Activated CD4-positive, alpha-beta T cell treated with anti-CD3 and anti-CD28 coated beads, Interleukin-2, amount 10 ng/mL, durations not matched to agents 24 days and 14 days (primary cell): ENCODE results near the gene MIGA2. TPM values are rescaled to one million over a fixed set of nuclear protein-coding genes. Genes with fewer than 3 reads are reported as not detected.
"Not testable (repeated sequence)": the region's sequence is repeated elsewhere in the genome, so short reads cannot be mapped to it uniquely, and the experiment has no call there.

Experiments used
- DNase-seq: peaks from one replicate; pipeline ENCODE4 v3.0.0; 2022
- H3K27ac Mint-ChIP-seq: one replicate; pipeline ENCODE4 v1.8.0; 2022; ENCODE audit warnings: mild to moderate bottlenecking, mixed read lengths
- H3K27me3 Mint-ChIP-seq: one replicate; pipeline ENCODE4 v1.8.0; 2022; ENCODE audit warnings: mixed read lengths
- H3K36me3 Mint-ChIP-seq: one replicate; pipeline ENCODE4 v1.8.0; 2022; ENCODE audit warnings: low read depth, mild to moderate bottlenecking, mixed read lengths
- H3K4me1 Mint-ChIP-seq: one replicate; pipeline ENCODE4 v1.8.0; 2021; ENCODE audit warnings: mixed read lengths
- H3K4me3 Mint-ChIP-seq: one replicate; pipeline ENCODE4 v1.8.0; 2022; ENCODE audit warnings: mild to moderate bottlenecking, moderate library complexity, mixed read lengths
- H3K9me3 Mint-ChIP-seq: one replicate; pipeline ENCODE4 v1.8.0; 2021; ENCODE audit warnings: mixed read lengths
- intact Hi-C: fragments of 100-400 bp; cut with micrococcal nuclease; formaldehyde crosslinking; loops from one replicate; pipeline ENCODE4 v1.15.1; 2023
- total RNA-seq: library from RNA; stranded (reverse); gene quantifications from 2 replicates; pipeline ENCODE4 v1.2.3, GENCODE V29; 2022

The MIGA2 gene
- total RNA-seq, 1 donor from 2014 or later, result 43.3 TPM

DNA sequence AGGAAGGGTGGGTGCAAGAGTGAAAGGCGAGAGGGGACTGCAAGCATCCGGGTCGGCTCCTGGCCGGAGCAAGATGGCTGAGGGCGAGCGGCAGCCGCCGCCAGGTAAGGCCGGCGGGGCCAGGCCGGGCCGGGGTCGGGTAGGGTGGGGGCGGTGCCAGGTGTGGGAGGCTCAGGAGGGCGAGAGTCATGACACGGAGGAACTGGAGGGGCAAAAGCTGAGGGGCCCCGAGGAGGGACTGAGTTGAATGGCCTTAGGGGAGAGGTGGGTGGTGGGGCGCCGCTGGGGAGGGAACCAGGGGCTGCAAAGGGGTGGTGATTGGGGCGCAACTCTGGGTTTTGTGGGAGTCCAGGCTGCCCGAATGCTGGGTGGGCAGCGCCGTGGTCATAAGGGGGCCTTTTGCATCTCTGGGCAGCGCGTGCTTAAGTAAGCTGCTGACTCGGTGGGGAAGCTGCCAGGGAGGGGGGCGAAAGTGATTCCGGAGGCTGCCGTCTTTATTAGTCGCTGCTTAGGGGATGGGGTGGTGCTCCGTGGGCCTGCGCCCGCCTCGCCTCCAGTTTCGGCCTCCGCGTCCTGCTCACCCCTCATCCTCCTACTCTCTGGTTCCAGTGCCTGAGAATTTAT lies 75.2 kb downstream of the MIGA2 start:
- Mint-ChIP-seq H3K9me3 (no peaks in the 10 kb centered on the region), H3K4me3 (peak overlapping the region; percentile 96), H3K36me3 (no peaks in the 10 kb centered on the region), H3K27ac (peak overlapping the region; percentile 96), H3K27me3 (no peaks in the 10 kb centered on the region), H3K4me1 (peaks cover 29% of the 10 kb centered on the region)
- intact Hi-C loops, result loop anchor here (1.0 to 2.0 kb wide), 2 partner anchors 30 to 83 kb away; partner anchors contain the start of genes DOLPP1 and SH3GLB2
- peak; percentile 78 for DNase-seq

DNA sequence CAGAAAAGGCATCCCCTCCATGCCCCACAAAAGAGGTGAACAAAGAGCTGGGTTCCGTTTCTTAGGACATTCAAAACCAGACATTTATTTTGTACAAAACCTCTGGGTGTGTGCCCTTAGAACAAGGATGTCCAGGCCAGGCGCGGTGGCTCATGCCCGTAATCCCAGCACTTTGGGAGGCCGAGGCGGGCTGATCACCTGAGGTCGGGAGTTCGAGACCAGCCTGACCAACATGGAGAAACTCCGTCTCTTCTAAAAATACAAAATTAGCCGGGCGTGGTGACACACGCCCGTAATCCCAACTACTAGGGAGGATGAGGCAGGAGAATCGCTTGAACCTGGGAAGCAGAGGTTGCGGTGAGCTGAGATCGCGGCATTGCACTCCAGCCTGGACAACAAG lies 76.1 kb downstream of the MIGA2 start:
- Mint-ChIP-seq H3K4me1 (peaks cover 29% of the 10 kb centered on the region), H3K27ac (peak overlapping the region; percentile 96), H3K4me3 (peak overlapping the region; percentile 96)
- H3K27me3 Mint-ChIP-seq, DNase-seq, intact Hi-C loops, H3K36me3 Mint-ChIP-seq, H3K9me3 Mint-ChIP-seq: not testable (repeated sequence)

DNA sequence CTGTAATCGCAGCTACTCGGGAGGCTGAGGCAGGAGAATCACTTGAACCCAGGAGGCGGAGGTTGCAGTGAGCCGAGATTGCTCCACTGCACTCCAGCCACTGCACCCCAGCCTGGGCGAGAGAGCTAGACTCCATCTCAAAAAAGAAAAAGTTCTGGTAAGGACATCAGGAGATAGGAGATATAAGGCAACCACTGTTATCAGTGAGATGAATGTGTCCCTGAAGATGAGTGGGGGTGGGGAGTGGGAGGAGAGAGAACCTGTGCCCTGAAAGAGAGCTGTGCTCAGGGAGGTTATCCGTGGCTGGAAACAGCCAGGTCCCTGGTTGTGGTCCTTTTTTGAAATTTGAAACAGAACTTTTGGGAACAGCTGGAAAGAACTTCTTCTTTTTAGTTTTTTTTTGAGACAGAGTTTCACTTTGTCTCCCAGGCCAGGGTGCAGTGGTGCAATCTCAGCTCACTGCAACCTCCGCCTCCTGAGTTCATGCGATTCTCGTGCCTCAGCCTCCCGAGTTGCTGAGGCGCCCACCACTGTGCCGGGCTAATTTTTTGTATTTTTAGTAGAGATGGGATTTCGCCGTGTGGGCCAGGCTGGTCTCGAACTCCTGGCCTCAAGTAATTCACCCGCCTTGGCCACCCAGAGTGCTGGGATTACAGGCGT lies 77.3 kb downstream of the MIGA2 start:
- no peaks in the 10 kb centered on the region for H3K27me3 Mint-ChIP-seq
- no peaks in the 10 kb centered on the region for H3K36me3 Mint-ChIP-seq
- no peaks in the 10 kb centered on the region for H3K9me3 Mint-ChIP-seq
- intact Hi-C loops, result no loop called here
- no peak overlapping the region for H3K27ac Mint-ChIP-seq
- DNase-seq, result no peak
- H3K4me1 Mint-ChIP-seq, result peaks cover 28% of the 10 kb centered on the region
- no peak overlapping the region for H3K4me3 Mint-ChIP-seq

DNA sequence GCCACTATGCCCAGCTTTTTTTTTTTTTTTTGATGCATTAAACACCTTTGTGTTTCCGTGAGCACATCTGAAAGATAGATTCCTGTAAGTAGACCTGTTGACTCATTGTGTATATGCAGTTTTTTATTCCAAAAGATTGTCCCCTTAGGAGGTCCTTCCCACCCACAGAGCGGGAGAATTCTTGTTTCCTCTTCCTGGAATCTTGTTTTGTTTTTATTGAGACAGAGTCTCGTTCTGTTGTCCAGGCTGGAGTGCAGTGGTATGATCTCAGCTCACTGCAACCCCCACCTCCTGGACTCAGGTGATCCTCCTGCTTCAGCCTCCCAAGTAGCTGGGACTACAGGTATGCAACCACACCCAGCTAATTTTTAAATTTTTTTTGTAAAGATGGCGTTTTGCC lies 82.4 kb downstream of the MIGA2 start:
- no peaks in the 10 kb centered on the region for H3K27me3 Mint-ChIP-seq
- H3K9me3 Mint-ChIP-seq, result no peaks in the 10 kb centered on the region
- peaks cover 21% of the 10 kb centered on the region for H3K36me3 Mint-ChIP-seq
- no peak overlapping the region for H3K27ac Mint-ChIP-seq
- intact Hi-C loops, result no loop called here
- no peak for DNase-seq
- H3K4me3 Mint-ChIP-seq, result no peak overlapping the region
- H3K4me1 Mint-ChIP-seq, result peaks cover 15% of the 10 kb centered on the region

DNA sequence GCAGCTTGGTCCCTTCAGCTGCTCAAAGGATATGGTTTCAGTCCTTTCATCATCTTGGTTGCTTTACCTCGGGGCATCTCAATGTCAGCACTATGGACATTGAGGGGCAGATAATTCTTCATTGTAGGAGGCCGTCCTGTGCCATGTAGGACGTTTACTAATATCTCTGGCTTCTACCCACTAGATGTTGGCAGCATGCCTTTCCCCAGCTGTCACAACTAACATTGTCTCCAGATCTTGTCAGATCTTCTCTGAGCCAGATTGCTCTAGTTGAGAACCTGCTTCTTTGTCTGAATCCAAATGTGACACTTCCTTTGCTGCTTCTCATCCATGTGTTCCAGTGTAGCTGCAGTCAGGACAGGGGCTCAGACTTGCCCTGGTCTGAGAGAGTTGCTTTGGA lies 85.1 kb downstream of the MIGA2 start:
- Mint-ChIP-seq H3K9me3 (no peaks in the 10 kb centered on the region), H3K27ac (no peak overlapping the region), H3K4me1 (peaks cover 1% of the 10 kb centered on the region), H3K27me3 (no peaks in the 10 kb centered on the region), H3K36me3 (peaks cover 29% of the 10 kb centered on the region), H3K4me3 (no peak overlapping the region)
- no peak for DNase-seq
- intact Hi-C loops, result no loop called here

Other genes starting within 250 kb of the MIGA2 start
- 19.2 and 19.9 TPM in 2 replicates for gene TBC1D13, start 249.4 kb upstream of the MIGA2 start, total RNA-seq
- 22.9 and 23.3 TPM in 2 replicates for gene ENDOG, start 218.1 kb upstream of the MIGA2 start, total RNA-seq
- 149 and 154 TPM in 2 replicates for gene SPOUT1, start 206.8 kb upstream of the MIGA2 start, total RNA-seq
- gene KYAT1, start 154.7 kb upstream of the MIGA2 start, total RNA-seq, result 11.7 and 14.4 TPM in 2 replicates
- 27.7 and 28.4 TPM in 2 replicates for gene LRRC8A, start 154.5 kb upstream of the MIGA2 start, total RNA-seq
- 0.45 and 0.47 TPM in 2 replicates for gene PHYHD1, start 115.6 kb upstream of the MIGA2 start, total RNA-seq
- 15.2 and 15.9 TPM in 2 replicates for gene DOLK, start 89.0 kb upstream of the MIGA2 start, total RNA-seq
- 162 and 176 TPM in 2 replicates for gene NUP188, start 88.9 kb upstream of the MIGA2 start, total RNA-seq
- 69.6 and 73.9 TPM in 2 replicates for gene SH3GLB2, start 8.3 kb upstream of the MIGA2 start, total RNA-seq
- gene DOLPP1, start 44.5 kb downstream of the MIGA2 start, total RNA-seq, result 24.7 and 24.8 TPM in 2 replicates
- gene CRAT, start 74.2 kb downstream of the MIGA2 start, total RNA-seq, result 8.6 and 11.4 TPM in 2 replicates
- gene PTPA, start 74.8 kb downstream of the MIGA2 start, total RNA-seq, result 104 and 107 TPM in 2 replicates
- gene IER5L, start 141.6 kb downstream of the MIGA2 start, total RNA-seq, result 11.7 and 12.2 TPM in 2 replicates